GM12878 (cell line): ENCODE results near the gene PROC. TPM values are rescaled to one million over a fixed set of nuclear protein-coding genes. Genes with fewer than 3 reads are reported as not detected.

ENCODE experiments used
- CTCF ChIP-seq, 3 experiments: IDR thresholded peaks in 2 of 3; conservative IDR thresholded peaks in 1 of 3; 2 replicates each; pipeline ENCODE4 v1.5.1; 2011; ENCODE audit warnings: low read depth in 3 of 3, low read length in 3 of 3, mild to moderate bottlenecking in 3 of 3, control low read depth in 2 of 3, moderate library complexity in 2 of 3, inconsistent platforms in 1 of 3, mixed read lengths in 1 of 3; ENCODE audit not compliant: control insufficient read depth in 2 of 3, insufficient read depth in 1 of 3; ENCODE audit errors: extremely low read depth in 1 of 3
- FOXK2 ChIP-seq: fragments of 450-650 bp; IDR thresholded peaks from 2 replicates; pipeline ENCODE4 v1.6.1; 2017; ENCODE audit warnings: mild to moderate bottlenecking, moderate library complexity
- HDGF ChIP-seq: fragments of 450-650 bp; IDR thresholded peaks from 2 replicates; pipeline ENCODE4 v1.6.1; 2016; ENCODE audit warnings: antibody characterized with exemption
- SMC3 ChIP-seq: IDR thresholded peaks from 2 replicates; pipeline ENCODE4 v1.6.1; 2011; ENCODE audit warnings: low read length, improper control_type of control experiment, borderline replicate concordance
- STAT1 ChIP-seq: fragments of 450-650 bp; conservative IDR thresholded peaks from 2 replicates; pipeline ENCODE4 v1.6.1; 2014; ENCODE audit warnings: antibody characterized with exemption, mild to moderate bottlenecking
- ZNF274 ChIP-seq: IDR thresholded peaks from one replicate; pipeline ENCODE4 v1.8.0; 2011; ENCODE audit not compliant: insufficient read length, insufficient read depth
- polyA plus RNA-seq, 11 experiments: library from polyadenylated mRNA; depleted of rRNA in 4 of 11; unstranded in 6 of 11; stranded (reverse) in 5 of 11; fragments of >200 nt; fragmentation: Nextera tagmentation in 4 of 11; fragmentation: Illumina TruSeq in 1 of 11; extraction: Ambion mirVana in 4 of 11; extraction: Trizol in 1 of 11; gene quantifications; 1 replicate in 1 of 11; 2 replicates in 10 of 11; pipeline versions ENCODE4 v1.2.1 to v1.2.3, GENCODE V29; 2011 to 2016; ENCODE audit warnings: inconsistent platforms in 2 of 11, missing spikeins in 2 of 11, low read depth in 1 of 11
- total RNA-seq, 4 experiments: library from RNA; depleted of rRNA in 3 of 4; stranded (reverse); fragments of >200 nt in 3 of 4; fragmentation: Illumina TruSeq in 1 of 4; extraction: Trizol in 1 of 4; gene quantifications; 2 replicates each; pipeline versions ENCODE4 v1.2.1 to v1.2.3, GENCODE V29; 2013 to 2021
- TF ChIP-seq, protein P1 (sequence below): fragments of 450-650 bp; IDR thresholded peaks from 2 replicates; pipeline ENCODE4 v1.6.1; 2017; ENCODE audit warnings: mild to moderate bottlenecking, low read depth, inconsistent platforms; ENCODE audit not compliant: poor library complexity, severe bottlenecking
- TF ChIP-seq, protein P2 (sequence below): fragments of 450-650 bp; IDR thresholded peaks from 2 replicates; pipeline ENCODE4 v1.6.1; 2018; ENCODE audit warnings: mild to moderate bottlenecking, low read depth, moderate library complexity; ENCODE audit not compliant: partially characterized antibody

PROC gene
- total and polyA plus RNA-seq, 10 of the 15 experiments (the other 5 are each of a cell fraction or from before 2014, with no cell fraction given) = not detected

DNA sequence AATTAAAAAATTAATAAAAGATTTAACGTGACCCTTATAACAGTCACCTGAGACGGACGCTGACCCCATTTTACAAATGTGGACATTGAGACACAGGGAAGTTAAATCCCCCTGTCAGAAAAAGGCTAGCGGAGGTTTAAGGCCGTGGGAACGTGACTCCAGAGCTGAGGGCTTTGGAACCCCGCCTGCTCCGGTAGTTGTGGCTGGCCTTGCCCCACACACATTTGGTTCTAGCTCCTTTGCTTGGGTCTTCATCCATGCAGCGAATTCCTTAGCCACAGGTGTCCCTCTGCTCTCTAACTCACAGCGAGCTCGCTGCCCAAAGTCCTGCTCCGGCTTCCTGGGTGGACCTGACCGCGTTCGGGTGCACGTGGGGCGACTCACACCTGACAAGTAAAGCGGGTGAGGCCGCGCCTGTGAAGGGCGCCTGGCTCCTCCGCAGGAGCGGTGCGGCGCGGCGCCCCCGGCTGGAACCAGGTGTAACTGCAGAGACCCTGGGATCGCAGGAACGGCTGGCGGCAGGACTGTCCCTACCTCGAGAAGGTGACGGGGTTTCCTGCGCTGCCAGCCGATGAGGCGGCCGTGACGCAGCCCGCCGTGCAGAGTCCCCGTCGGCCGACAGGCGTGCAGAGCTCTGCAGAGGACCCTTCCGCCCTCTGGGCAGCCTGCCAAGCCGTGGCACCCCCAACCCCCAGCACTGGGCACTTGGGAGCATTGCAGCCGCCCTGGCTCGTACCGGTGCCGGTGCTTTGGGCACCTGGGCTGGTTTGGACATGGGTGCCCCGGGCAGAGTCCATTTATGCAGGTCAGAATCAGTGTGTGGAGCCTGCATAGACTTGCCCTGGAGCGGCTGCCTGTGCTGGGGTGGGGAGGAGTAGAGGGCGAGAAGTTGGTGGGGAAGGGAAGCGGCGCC is 2.4 kb upstream of the PROC start (continued):
- TF ChIP-seq CTCF (IDR thresholded peaks at IDR 0.05 in 2 of 3, conservative IDR thresholded peaks at IDR 0.05 in 1 of 3; ENCODE audit: control insufficient read depth in 2 of 3, extremely low read depth in 1 of 3, insufficient read depth in 1 of 3, low read depth in 3 of 3, low read length in 3 of 3) = peak; percentile 58 to 62 (median 60)
- TF ChIP-seq SMC3 = peak; percentile 45; the same call in 1 of the 2 replicates
- no peak for TF ChIP-seq HDGF
- no peak for TF ChIP-seq ZNF274
- no peak for TF ChIP-seq STAT1
- TF ChIP-seq, protein P1, sequence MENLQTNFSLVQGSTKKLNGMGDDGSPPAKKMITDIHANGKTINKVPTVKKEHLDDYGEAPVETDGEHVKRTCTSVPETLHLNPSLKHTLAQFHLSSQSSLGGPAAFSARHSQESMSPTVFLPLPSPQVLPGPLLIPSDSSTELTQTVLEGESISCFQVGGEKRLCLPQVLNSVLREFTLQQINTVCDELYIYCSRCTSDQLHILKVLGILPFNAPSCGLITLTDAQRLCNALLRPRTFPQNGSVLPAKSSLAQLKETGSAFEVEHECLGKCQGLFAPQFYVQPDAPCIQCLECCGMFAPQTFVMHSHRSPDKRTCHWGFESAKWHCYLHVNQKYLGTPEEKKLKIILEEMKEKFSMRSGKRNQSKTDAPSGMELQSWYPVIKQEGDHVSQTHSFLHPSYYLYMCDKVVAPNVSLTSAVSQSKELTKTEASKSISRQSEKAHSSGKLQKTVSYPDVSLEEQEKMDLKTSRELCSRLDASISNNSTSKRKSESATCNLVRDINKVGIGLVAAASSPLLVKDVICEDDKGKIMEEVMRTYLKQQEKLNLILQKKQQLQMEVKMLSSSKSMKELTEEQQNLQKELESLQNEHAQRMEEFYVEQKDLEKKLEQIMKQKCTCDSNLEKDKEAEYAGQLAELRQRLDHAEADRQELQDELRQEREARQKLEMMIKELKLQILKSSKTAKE = no peak
- TF ChIP-seq FOXK2 = no peak
- TF ChIP-seq, protein P2, sequence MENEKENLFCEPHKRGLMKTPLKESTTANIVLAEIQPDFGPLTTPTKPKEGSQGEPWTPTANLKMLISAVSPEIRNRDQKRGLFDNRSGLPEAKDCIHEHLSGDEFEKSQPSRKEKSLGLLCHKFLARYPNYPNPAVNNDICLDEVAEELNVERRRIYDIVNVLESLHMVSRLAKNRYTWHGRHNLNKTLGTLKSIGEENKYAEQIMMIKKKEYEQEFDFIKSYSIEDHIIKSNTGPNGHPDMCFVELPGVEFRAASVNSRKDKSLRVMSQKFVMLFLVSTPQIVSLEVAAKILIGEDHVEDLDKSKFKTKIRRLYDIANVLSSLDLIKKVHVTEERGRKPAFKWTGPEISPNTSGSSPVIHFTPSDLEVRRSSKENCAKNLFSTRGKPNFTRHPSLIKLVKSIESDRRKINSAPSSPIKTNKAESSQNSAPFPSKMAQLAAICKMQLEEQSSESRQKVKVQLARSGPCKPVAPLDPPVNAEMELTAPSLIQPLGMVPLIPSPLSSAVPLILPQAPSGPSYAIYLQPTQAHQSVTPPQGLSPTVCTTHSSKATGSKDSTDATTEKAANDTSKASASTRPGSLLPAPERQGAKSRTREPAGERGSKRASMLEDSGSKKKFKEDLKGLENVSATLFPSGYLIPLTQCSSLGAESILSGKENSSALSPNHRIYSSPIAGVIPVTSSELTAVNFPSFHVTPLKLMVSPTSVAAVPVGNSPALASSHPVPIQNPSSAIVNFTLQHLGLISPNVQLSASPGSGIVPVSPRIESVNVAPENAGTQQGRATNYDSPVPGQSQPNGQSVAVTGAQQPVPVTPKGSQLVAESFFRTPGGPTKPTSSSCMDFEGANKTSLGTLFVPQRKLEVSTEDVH = no peak
